Activated effector memory CD4-positive, alpha-beta T cell treated with Interleukin-2 at 50 U/mL for 16 hours (primary cell): ENCODE data around the gene ARHGAP15.

ENCODE experiments used
- DNase-seq: peaks from one replicate; pipeline ENCODE4 v3.0.0-alpha.2; 2020

Gene ARHGAP15

DNA sequence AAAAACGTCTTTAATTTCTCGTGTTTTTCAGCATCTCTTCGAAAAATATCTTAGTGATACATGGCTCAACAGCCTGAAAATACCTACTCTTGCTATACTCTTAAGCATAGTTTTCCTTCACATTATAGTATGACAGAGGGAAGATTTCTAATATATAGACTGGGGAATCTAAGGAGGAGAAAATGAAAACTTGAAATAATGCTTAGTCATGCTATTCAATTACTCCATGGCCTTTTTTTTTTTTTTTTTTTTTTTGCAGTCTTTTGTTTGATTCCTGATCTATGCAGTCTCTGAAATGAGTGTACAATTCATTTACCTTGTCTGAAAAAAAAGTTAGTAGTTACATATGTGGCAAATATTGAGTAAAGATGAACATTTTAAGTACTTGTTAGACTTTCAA, 337.8 kb downstream of the ARHGAP15 start:
- no peak for DNase-seq

GRCh38 chr2:143468341-143468888, 339.2 kb downstream of the ARHGAP15 start:
- no peak for DNase-seq

DNA sequence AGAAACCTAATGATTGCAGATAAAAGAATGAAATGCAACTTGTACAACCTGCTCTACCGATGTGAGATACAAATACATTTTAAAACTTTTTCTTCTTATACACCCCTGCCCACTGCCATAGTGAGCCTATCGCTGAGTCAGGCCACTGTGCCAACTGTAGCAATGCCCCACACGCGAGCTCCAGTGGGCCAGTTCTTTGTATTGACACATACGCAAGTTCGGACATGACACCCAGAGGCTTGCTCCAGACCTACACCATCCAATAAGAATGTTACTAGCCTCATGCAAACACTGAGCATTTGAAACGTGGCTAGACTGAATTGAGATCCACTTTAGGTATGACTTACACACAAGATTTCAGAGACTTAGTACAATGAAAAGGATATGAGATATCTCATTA, 340.1 kb downstream of the ARHGAP15 start:
- DNase-seq: no peak

DNA sequence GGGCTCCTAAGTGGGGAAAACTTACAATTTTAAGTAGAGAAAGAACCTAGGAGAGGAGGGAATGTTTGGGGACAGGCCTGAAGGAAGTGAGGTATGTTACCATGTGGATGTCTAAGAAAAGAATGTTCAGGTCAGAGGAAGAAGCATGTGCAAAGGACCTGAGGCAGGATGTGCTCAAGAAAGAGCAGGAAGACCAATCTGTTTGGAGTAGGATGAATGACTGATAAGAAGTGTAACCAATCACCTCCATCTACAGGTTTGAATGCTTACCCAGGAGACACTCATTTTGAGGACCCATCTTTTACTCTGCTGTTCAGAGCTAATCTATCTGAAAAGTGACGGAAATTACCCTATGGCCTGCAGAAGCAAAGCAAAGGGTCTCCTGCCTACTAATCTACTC, 342.3 kb downstream of the ARHGAP15 start:
- DNase-seq: no peak

DNA sequence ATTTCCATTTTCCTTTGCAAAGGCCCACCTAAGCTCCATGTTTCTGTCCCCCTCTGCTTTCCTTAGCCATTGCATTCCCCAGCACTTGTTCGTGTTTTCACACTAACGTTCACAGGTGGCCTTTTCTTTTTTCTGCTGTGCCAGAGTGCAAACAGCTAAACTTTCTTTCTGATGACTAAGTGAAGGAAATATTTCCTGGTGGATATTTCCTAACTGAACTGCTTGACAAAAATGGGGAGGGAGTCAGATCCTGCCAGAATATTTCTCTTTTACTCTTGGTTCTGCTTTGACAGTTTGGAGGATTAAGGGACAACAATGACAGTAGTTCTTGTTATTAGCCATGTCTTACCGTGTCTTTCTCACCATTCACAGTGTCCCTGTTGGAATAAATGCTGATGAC, 344.0 kb downstream of the ARHGAP15 start:
- no peak for DNase-seq

GRCh38 chr2:143473820-143474219, 344.6 kb downstream of the ARHGAP15 start:
- DNase-seq: no peak

DNA sequence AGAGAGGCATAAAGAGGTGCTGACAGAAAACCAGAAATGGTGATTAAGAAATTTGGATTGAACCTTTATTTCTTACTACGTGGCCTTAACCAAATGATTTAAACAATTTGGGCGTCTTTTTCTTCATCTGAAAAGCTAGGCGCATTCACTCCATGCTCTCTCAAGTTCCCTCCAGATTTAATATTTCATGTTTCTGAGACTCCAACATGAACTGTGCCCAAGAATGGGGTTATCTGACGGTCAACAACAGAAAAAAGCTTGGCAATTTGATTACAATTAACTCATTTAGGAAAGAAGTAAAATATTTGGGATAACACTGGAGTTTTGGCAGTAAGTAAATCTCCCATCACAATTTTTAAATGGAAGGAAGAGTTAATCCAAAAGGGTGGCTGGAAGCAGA, 345.4 kb downstream of the ARHGAP15 start:
- no peak for DNase-seq

DNA sequence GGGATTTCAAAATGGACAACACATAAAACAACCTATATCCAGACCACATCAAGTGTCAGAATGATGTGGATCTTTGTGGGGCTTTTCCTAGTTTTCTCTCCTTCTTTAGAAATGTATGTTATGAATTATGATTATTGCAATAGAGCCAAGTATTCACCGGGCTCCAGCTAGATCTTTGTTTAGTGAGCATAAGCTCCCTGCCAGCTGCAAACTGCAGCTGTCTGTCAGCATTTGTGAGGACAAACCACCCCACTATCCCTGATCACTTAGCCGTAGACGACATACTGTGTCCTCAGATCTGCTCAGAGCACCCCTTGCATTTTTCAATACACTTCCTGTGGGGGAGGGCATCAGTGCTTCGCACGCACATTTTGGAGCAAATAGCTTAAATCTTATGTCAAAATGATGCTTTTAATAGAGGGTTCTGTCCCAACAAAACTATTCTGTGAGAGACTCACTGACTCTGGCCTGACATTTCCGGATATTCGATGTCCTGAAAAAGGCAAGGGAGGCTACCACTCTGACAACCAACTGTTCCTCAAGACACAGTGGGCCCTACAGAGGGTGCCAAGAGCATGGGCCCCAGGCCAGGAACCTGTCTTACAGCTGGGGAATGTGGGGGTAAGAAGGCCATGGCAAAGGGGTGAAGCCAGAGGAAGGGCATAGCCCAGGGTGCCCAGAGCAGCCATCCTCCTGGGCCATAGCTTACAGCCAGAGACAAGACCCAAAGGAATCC, 346.0 kb downstream of the ARHGAP15 start:
- no peak for DNase-seq

GRCh38 chr2:143476336-143477087, 347.3 kb downstream of the ARHGAP15 start:
- DNase-seq: no peak

DNA sequence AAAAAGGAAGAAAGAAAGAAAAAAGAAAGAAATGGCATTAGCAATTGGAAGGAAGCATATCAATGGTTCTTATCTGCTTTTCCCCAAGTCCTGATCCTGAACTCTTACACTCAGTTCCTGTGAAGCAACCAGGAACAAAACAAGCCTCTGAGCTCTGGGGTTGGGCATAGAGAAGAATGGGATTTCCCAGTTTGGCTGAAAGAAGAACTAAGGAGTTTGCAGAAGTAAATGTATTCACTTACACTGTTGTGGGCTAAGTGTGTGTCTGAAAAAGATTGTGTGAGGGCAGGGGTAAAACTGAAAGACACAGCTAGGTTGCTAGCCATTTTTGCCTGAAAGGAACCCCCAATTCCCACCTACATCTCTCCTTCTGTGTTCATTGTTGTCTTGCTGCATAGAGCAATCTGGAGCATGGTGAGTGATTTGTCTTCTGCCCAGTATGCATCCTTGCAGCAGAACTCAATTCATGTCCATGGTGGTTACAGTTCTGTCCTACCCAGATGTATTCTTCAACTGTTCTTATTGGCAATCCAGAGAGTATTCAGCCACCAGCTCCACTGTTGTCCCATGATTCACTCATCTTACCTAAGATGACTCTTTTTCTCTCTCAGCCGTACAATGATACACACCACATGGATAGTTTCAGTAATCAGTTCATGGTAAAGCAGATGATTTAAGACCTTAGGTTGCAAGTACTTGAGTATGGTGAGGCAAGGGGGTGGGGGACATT, 348.7 kb downstream of the ARHGAP15 start:
- no peak for DNase-seq

DNA sequence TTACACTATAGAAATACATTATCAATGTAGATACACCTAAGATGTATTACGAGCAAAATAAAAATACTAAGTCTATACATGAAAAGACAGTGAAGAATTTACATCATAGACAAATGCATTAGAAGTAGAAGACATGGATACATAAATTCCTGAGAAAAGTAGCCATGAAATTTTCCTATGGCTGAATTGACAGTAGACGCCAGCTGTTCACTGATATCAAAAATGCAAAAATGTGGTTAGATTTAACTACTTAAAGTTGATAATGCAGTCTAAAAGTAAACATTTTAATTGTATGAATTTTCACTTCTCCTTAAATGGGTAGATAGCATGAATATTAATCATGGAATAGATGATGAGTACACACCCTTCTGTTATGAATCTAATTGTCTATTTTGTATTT, 350.9 kb downstream of the ARHGAP15 start:
- DNase-seq: no peak

DNA sequence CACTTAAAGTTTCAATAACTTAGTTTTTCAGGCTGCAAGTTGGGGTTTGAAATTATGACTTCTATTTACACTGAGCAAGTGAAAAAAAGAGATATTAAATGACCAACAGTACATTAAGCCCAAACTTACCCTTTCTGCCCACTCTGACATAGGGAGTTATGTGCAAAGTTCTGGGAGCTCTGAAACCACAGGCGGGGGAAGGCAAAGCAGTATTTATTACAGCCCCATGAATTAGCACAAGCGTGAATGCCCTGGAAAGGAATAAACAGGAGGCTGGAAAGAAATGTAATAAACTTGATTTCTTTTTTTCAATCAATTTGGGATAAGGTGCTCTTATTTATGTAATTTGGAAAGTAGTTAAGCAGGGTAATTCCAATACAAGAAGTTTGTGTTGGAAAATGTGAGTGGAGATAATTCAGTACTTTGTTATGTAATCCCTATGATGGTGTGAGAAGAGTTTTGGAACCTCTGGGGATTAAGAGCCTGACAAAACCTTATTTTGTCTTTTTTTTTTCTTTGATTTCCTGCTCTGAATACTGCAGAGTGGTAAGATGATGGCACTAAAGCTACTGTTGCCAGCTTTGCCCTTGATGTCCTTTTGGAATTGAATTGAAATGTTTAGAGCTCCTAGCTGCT, 351.5 kb downstream of the ARHGAP15 start:
- DNase-seq: no peak

DNA sequence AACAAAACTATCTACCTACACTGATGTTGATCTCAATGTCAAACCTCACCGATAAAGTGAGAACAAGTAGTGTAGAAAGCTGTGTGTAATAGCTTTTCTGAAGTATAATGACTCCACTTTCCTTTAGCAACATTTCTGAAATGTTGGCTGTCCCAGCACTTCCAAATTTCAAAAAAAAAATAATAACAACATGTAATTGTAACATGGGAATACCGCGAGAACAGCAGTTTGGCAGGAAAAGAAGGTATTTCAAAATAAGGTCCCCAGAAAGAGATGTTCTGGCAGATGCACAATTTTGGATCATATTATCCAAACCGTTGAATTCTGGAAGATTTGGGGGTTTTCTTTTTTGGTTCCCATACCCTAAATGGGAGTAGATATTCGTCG, 352.0 kb downstream of the ARHGAP15 start:
- no peak for DNase-seq

DNA sequence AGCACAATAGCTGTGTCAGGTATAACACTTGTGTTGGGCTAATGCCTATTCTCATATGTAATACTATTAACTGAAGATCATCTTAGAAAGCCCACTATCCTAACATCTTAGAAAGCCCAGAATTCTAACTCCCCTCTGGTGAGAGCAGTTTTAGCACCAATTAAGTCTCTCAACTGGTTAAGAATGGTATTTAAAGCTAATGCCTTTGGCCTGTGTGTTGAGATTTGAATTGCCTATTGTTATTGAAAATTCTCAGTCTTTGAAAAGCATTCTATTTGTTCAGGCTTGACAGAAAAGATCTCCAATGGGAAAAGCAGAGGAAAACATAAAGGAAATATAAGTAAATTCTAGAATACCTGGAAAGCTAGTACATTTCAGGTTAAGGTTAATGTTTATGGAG, 352.5 kb downstream of the ARHGAP15 start:
- DNase-seq: no peak

- DNase-seq: no peak
Measured at GRCh38 chr2:143482316-143482715, 353.1 kb downstream of the ARHGAP15 start.

- no peak for DNase-seq
Measured at GRCh38 chr2:143482771-143483170, 353.6 kb downstream of the ARHGAP15 start.

- DNase-seq: no peak
Measured at GRCh38 chr2:143486976-143487375, 357.8 kb downstream of the ARHGAP15 start.

GRCh38 chr2:143489145-143489544, 359.9 kb downstream of the ARHGAP15 start:
- no peak for DNase-seq

DNA sequence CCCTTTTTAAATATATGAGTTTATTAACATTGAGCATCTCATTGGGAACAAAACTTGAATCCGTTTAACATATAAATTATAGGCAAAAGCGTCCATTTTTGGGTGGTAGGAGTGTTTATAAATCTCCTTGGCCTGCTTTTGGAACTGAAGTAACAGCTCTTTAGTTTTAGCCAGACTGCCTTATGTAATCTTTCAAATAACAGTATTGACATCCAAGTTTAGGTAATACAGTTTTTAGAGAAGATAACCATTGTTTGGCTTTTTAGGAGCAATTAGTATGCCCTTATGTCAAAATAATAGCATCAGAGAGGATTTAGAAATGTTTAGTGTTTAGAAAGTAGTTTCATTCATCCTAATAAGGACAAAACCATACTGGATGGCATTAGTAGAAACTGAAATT, 361.9 kb downstream of the ARHGAP15 start:
- DNase-seq: no peak

DNA sequence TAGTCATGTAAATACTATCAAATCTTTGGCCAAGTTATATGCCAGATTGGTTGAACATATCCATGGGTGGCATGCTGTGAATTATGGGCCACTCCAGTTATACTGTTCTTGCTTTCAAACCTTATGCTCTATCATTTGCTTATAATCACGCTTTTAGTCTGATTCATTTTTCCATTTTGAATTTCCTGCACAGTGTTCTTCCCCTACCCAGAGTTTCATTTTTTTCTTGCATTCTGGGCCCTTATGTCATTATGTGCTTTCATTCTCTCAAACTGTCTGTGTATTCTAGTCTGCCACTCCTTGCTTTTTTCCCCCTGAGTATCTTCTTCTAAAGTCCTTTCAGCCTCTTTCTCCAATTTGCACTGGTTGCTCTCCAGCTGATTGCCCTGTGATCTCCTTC, 364.1 kb downstream of the ARHGAP15 start:
- DNase-seq: no peak

DNA sequence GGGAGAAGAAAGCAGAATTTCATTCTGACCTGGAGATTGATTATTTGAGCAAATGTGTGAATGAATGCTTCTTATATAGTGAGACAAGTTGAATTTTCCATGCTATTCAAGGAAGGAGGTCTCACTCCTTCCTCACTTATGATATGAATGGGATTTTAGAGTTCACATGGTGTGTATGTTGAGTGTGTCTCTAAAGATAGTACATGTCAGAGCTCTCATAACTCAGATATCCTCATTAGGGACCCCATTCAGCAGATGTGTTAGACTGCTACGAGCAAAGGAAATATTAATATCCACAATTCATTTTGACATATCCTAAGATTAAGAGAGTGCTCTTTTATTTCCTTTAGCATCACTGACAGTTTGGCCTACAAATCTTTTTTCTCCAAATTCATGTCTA, 368.5 kb downstream of the ARHGAP15 start:
- no peak for DNase-seq

DNA sequence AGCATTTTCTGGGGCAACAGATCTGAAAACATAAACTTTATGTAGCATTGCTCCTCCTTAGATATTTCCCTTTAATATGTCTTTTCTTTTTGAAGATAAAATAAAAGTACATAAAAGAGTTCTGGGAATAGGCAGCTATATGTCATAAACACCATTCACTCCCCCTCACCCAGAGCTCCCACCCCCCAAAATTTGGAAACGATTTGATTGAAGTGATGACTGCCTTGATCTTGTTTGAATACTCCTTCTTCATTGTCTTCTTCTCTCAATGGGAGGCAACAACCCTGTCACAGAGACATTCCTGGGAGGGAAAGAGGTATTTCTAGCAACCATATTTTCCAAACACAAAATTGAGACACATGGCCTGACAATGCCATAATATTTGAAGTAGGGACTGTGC, 369.3 kb downstream of the ARHGAP15 start:
- no peak for DNase-seq

GRCh38 chr2:143499061-143499460, 369.8 kb downstream of the ARHGAP15 start:
- DNase-seq: no peak
